GM19397 (cell line): ENCODE results near the gene NECTIN4.

ENCODE experiments used
- ATAC-seq: cut with Tn5 transposase; IDR thresholded peaks from one replicate; pipeline ENCODE4 v1.9.1; 2021; ENCODE audit warnings: mild to moderate bottlenecking, moderate library complexity; ENCODE audit not compliant: unreplicated experiment

Gene NECTIN4

GRCh38 chr1:161113915-161114314 is 24.6 kb upstream of the NECTIN4 start:
- ATAC-seq: no peak

- no peak for ATAC-seq
These were observed 22.2 kb upstream of the NECTIN4 start for GRCh38 chr1:161111527-161111926.

- no peak for ATAC-seq
These were observed 21.8 kb upstream of the NECTIN4 start for GRCh38 chr1:161111117-161111516.

- no peak for ATAC-seq
These were observed 17.1 kb upstream of the NECTIN4 start for GRCh38 chr1:161106431-161106830.

- ATAC-seq: no peak
These were observed 11.2 kb upstream of the NECTIN4 start for GRCh38 chr1:161100556-161100955.

GRCh38 chr1:161099090-161099802 is 9.9 kb upstream of the NECTIN4 start:
- ATAC-seq: no peak

- peak; percentile 77 for ATAC-seq
These were observed 9.1 kb upstream of the NECTIN4 start, which contains the start of gene KLHDC9 for GRCh38 chr1:161098210-161099068. Gene KLHDC9 (plus strand): TSS chr1:161098361. CDS start chr1:161098536, 175 bp downstream.

GRCh38 chr1:161096530-161096929 is 7.2 kb upstream of the NECTIN4 start:
- no peak for ATAC-seq

- ATAC-seq: no peak
These were observed 6.7 kb upstream of the NECTIN4 start for GRCh38 chr1:161096015-161096414.

GRCh38 chr1:161095230-161095629 is 5.9 kb upstream of the NECTIN4 start:
- no peak for ATAC-seq

GRCh38 chr1:161094481-161094880 is 5.1 kb upstream of the NECTIN4 start:
- ATAC-seq: no peak

- no peak for ATAC-seq
These were observed 3.3 kb upstream of the NECTIN4 start for GRCh38 chr1:161092621-161093028.

GRCh38 chr1:161091796-161092507 is 2.6 kb upstream of the NECTIN4 start:
- no peak for ATAC-seq

- ATAC-seq: no peak
These were observed 1.7 kb upstream of the NECTIN4 start for GRCh38 chr1:161091093-161091492.

- ATAC-seq: no peak
These were observed 1.3 kb upstream of the NECTIN4 start for GRCh38 chr1:161090617-161091016.

- ATAC-seq: no peak
These were observed 580 bp upstream of the NECTIN4 start for GRCh38 chr1:161089938-161090337.

- ATAC-seq: no peak
These were observed 709 bp downstream of the NECTIN4 start for GRCh38 chr1:161088587-161089110.

- no peak for ATAC-seq
These were observed 2.9 kb downstream of the NECTIN4 start for GRCh38 chr1:161086457-161086856.

GRCh38 chr1:161085165-161085564 is 4.2 kb downstream of the NECTIN4 start:
- ATAC-seq: no peak

GRCh38 chr1:161084597-161084988 is 4.8 kb downstream of the NECTIN4 start:
- ATAC-seq: no peak
